Transverse colon (tissue), 4 donors: ENCODE data around the gene C1QTNF12. TPM values are rescaled to one million over a fixed set of nuclear protein-coding genes. Genes with fewer than 3 reads are reported as not detected.

Experiments
- DNase-seq: peaks from one replicate; pipeline ENCODE4 v3.0.0-alpha.2; 2019
- H3K27ac ChIP-seq, 4 donors: fragments of 200-600 bp; sonication (generic); 2 replicates each; pipeline ENCODE4 v1.5.1; 2016 to 2018; ENCODE audit warnings: inconsistent platforms in 4 of 4
- H3K27me3 ChIP-seq: fragments of 200-600 bp; sonication (generic); 2 replicates; pipeline ENCODE4 v1.5.1; 2017; ENCODE audit warnings: inconsistent platforms
- H3K36me3 ChIP-seq, 4 donors: fragments of 200-600 bp; sonication (generic); 2 replicates each; pipeline ENCODE4 v1.5.1; 2017 to 2019; ENCODE audit warnings: inconsistent platforms in 4 of 4
- H3K4me1 ChIP-seq, 4 donors: fragments of 200-600 bp; sonication (generic); 2 replicates each; pipeline ENCODE4 v1.5.1; 2017 to 2020; ENCODE audit warnings: inconsistent platforms in 4 of 4
- H3K4me3 ChIP-seq, 4 donors: fragments of 200-600 bp; sonication (generic); 1 replicate in 1 of 4; 2 replicates in 3 of 4; pipeline versions ENCODE4 v1.5.1 to v1.6.1; 2017 to 2019; ENCODE audit warnings: inconsistent platforms in 4 of 4
- H3K9me3 ChIP-seq, 2 donors: fragments of 200-600 bp; sonication (generic); 2 replicates each; pipeline ENCODE4 v1.5.1; 2017 to 2019; ENCODE audit warnings: inconsistent platforms in 2 of 2
- CTCF ChIP-seq, 5 experiments: fragments of 200-600 bp in 3 of 5; fragments of 450-650 bp in 2 of 5; sonication (generic) in 3 of 5; IDR thresholded peaks; 1 replicate in 2 of 5; 2 replicates in 3 of 5; pipeline ENCODE4 v1.5.1; 2016 to 2017; ENCODE audit warnings: antibody characterized with exemption in 5 of 5, inconsistent platforms in 3 of 5, mild to moderate bottlenecking in 2 of 5, moderate library complexity in 1 of 5
- EP300 ChIP-seq: sonication (generic); formaldehyde crosslinking; IDR thresholded peaks from one replicate; pipeline ENCODE4 v1.6.1; 2017; ENCODE audit warnings: antibody characterized with exemption, low read depth
- POLR2A ChIP-seq: fragments of 450-650 bp; IDR thresholded peaks from one replicate; pipeline ENCODE4 v1.6.1; 2016; ENCODE audit warnings: antibody characterized with exemption, mild to moderate bottlenecking, moderate library complexity
- POLR2AphosphoS5 ChIP-seq, 3 donors: sonication (generic); formaldehyde crosslinking; IDR thresholded peaks; one replicate each; pipeline ENCODE4 v1.6.1; 2016; ENCODE audit warnings: antibody characterized with exemption in 3 of 3
- WGBS, 2 donors: methylation state at CpG; one replicate each; pipeline ENCODE4 v1.1.5; 2018; ENCODE audit warnings: low coverage in 1 of 2; 5-methylcytosine and 5-hydroxymethylcytosine counted together
- in situ Hi-C, 4 donors: fragments of 200-750 bp; cut with MboI; loops; one replicate each; pipeline versions ENCODE4 v1.15.0 to v1.15.1; 2017; ENCODE audit warnings: low sequenced_read_pairs in 3 of 4, low pct_ligation_motif_present in 1 of 4, low pct_unique_long_range_greater_than_20kb in 1 of 4
- intact Hi-C: fragments of 100-400 bp; cut with DNase I; formaldehyde crosslinking; loops from one replicate; pipeline ENCODE4 v1.15.1; 2023; ENCODE audit warnings: low total_unique reads
- total RNA-seq, 4 donors: library from RNA; depleted of rRNA; stranded (reverse); fragments of >200 nt; gene quantifications; one replicate each; pipeline ENCODE4 v1.1.0, GENCODE V29; 2016

Gene C1QTNF12
- total RNA-seq, 4 donors from 2014 or later: 11.9 to 52.8 (median 15.7) TPM; not detected in 1

- no peak overlapping the region for H3K4me3 ChIP-seq
- WGBS, 2 donors: 93 to 95% methylated on average over 3 to 37 of the region's 39 CpGs
- H3K27ac ChIP-seq: no peak overlapping the region
- DNase-seq: no peak
- TF ChIP-seq POLR2AphosphoS5 (IDR thresholded peaks at IDR 0.05) (no peak), EP300 (no peak), CTCF (IDR thresholded peaks at IDR 0.05) (no peak), POLR2A (no peak)
- H3K4me1 ChIP-seq: peaks cover 18 to 29% (median 25%) of the 10 kb centered on the region in 4 donors
- in situ Hi-C loops: loop anchor here in 2 of 4 donors (10.0 to 25.0 kb wide), 2 partner anchors 153 to 155 kb away; partner anchors contain the start of gene C1orf159 (in 2 of the 2)
- no peaks in the 10 kb centered on the region for H3K27me3 ChIP-seq
- intact Hi-C loops: no loop called here
- peaks cover 0 to 5% (median 0%) of the 10 kb centered on the region in 4 donors for H3K36me3 ChIP-seq
- no peaks in the 10 kb centered on the region for H3K9me3 ChIP-seq
Measured at GRCh38 chr1:1267488-1268283, 21.2 kb upstream of the C1QTNF12 start.

- intact Hi-C loops: no loop called here
- 74% methylated on average over 10 of the region's 10 CpGs; no CpG with 5 or more reads in 1 of the 2 donors for WGBS, 2 donors
Measured at GRCh38 chr1:1264868-1265272, 18.3 kb upstream of the C1QTNF12 start.

GRCh38 chr1:1264026-1264425 lies 17.5 kb upstream of the C1QTNF12 start:
- in situ Hi-C loops (loop anchor here in 2 of 4 donors (10.0 to 25.0 kb wide), 2 partner anchors 149 to 152 kb away; partner anchors contain the start of gene C1orf159 (in 2 of the 2)), intact Hi-C loops (no loop called here)
- H3K9me3 ChIP-seq: no peaks in the 10 kb centered on the region
- no peaks in the 10 kb centered on the region for H3K4me1 ChIP-seq
- no peak for TF ChIP-seq CTCF (IDR thresholded peaks at IDR 0.05)
- no peak for TF ChIP-seq POLR2A
- no peak for TF ChIP-seq POLR2AphosphoS5 (IDR thresholded peaks at IDR 0.05)
- TF ChIP-seq EP300: no peak
- H3K27ac ChIP-seq: no peak overlapping the region
- no peaks in the 10 kb centered on the region for H3K27me3 ChIP-seq
- no peak for DNase-seq
- H3K4me3 ChIP-seq: no peak overlapping the region
- WGBS, 2 donors: 86% methylated on average over 9 of the region's 9 CpGs; no CpG with 5 or more reads in 1 of the 2 donors
- peaks cover 0 to 24% (median 3%) of the 10 kb centered on the region in 4 donors for H3K36me3 ChIP-seq

More at GRCh38 chr1:1264868-1265272, 18.3 kb upstream of the C1QTNF12 start:
- no peak for DNase-seq
- no peaks in the 10 kb centered on the region for H3K27me3 ChIP-seq
- H3K27ac ChIP-seq: peak overlapping the region in 1 of 4 donors; percentile 48
- in situ Hi-C loops: loop anchor here in 2 of 4 donors (10.0 to 25.0 kb wide), 2 partner anchors 150 to 153 kb away; partner anchors contain the start of gene C1orf159 (in 2 of the 2)
- H3K4me3 ChIP-seq: no peak overlapping the region
- H3K36me3 ChIP-seq: peaks cover 0 to 24% (median 3%) of the 10 kb centered on the region in 4 donors
- peak in 1 of 5 experiments; percentile 6 for TF ChIP-seq CTCF (IDR thresholded peaks at IDR 0.05)
- TF ChIP-seq EP300: no peak
- H3K9me3 ChIP-seq: no peaks in the 10 kb centered on the region
- H3K4me1 ChIP-seq: peaks cover 0 to under 1% (median 0%) of the 10 kb centered on the region in 4 donors

- no peaks in the 10 kb centered on the region for H3K4me1 ChIP-seq
- intact Hi-C loops: no loop called here
- 90% methylated on average over 8 of the region's 8 CpGs; no CpG with 5 or more reads in 1 of the 2 donors for whole genome bisulfite sequencing, 2 donors
- DNase-seq: no peak
- no peak overlapping the region for H3K4me3 ChIP-seq
- no peaks in the 10 kb centered on the region for H3K9me3 ChIP-seq
- in situ Hi-C loops: loop anchor here in 2 of 4 donors (10.0 to 25.0 kb wide), 2 partner anchors 148 to 150 kb away; partner anchors contain the start of gene C1orf159 (in 2 of the 2)
- no peaks in the 10 kb centered on the region for H3K27me3 ChIP-seq
- no peak for TF ChIP-seq CTCF (IDR thresholded peaks at IDR 0.05)
- no peak for TF ChIP-seq POLR2AphosphoS5 (IDR thresholded peaks at IDR 0.05)
- no peak for TF ChIP-seq POLR2A
- TF ChIP-seq EP300: no peak
- no peak overlapping the region for H3K27ac ChIP-seq
- peaks cover 0 to 24% (median 3%) of the 10 kb centered on the region in 4 donors for H3K36me3 ChIP-seq
Measured at GRCh38 chr1:1262758-1263157, 16.2 kb upstream of the C1QTNF12 start.
